GM19455 (cell line): ENCODE results near the gene DCLK1.
"Not testable (repeated sequence)": the region's sequence is repeated elsewhere in the genome, so short reads cannot be mapped to it uniquely, and the experiment has no call there.

Source experiments
- ATAC-seq: cut with Tn5 transposase; IDR thresholded peaks from one replicate; pipeline ENCODE4 v1.9.1; 2021; ENCODE audit not compliant: unreplicated experiment

DCLK1 gene

GRCh38 chr13:36088001-36088400 is 43.2 kb downstream of the DCLK1 start:
- no peak for ATAC-seq

GRCh38 chr13:36086117-36086516 is 45.1 kb downstream of the DCLK1 start:
- no peak for ATAC-seq

GRCh38 chr13:36084131-36084530 is 47.1 kb downstream of the DCLK1 start:
- ATAC-seq: no peak

GRCh38 chr13:36082806-36083205 is 48.4 kb downstream of the DCLK1 start:
- ATAC-seq: no peak

- no peak for ATAC-seq
These were observed 48.8 kb downstream of the DCLK1 start for GRCh38 chr13:36082396-36082795.

- no peak for ATAC-seq
These were observed 55.0 kb downstream of the DCLK1 start for GRCh38 chr13:36076211-36076610.

GRCh38 chr13:36074659-36075058 is 56.5 kb downstream of the DCLK1 start:
- no peak for ATAC-seq

- no peak for ATAC-seq
These were observed 58.8 kb downstream of the DCLK1 start for GRCh38 chr13:36072152-36072935.

- not testable (repeated sequence) for ATAC-seq
These were observed 60.5 kb downstream of the DCLK1 start for GRCh38 chr13:36070504-36071192.

GRCh38 chr13:36069881-36070366 is 61.3 kb downstream of the DCLK1 start:
- ATAC-seq: no peak

GRCh38 chr13:36068991-36069390 is 62.2 kb downstream of the DCLK1 start:
- no peak for ATAC-seq

- no peak for ATAC-seq
These were observed 62.6 kb downstream of the DCLK1 start for GRCh38 chr13:36068566-36068965.

- ATAC-seq: no peak
These were observed 63.3 kb downstream of the DCLK1 start for GRCh38 chr13:36067746-36068381.

- ATAC-seq: no peak
These were observed 68.9 kb downstream of the DCLK1 start for GRCh38 chr13:36062249-36062648.

- no peak for ATAC-seq
These were observed 69.6 kb downstream of the DCLK1 start for GRCh38 chr13:36061621-36062020.

- ATAC-seq: no peak
These were observed 70.1 kb downstream of the DCLK1 start for GRCh38 chr13:36061054-36061453.

- ATAC-seq: no peak
These were observed 71.9 kb downstream of the DCLK1 start for GRCh38 chr13:36059321-36059720.

GRCh38 chr13:36058116-36058515 is 73.1 kb downstream of the DCLK1 start:
- no peak for ATAC-seq

GRCh38 chr13:36057547-36057946 is 73.6 kb downstream of the DCLK1 start:
- no peak for ATAC-seq

- ATAC-seq: no peak
These were observed 74.1 kb downstream of the DCLK1 start for GRCh38 chr13:36057041-36057440.

- ATAC-seq: no peak
These were observed 75.8 kb downstream of the DCLK1 start for GRCh38 chr13:36055366-36055765.

- ATAC-seq: no peak
These were observed 77.1 kb downstream of the DCLK1 start for GRCh38 chr13:36054041-36054440.
